ENCODE results near the gene YEATS2.

DNA sequence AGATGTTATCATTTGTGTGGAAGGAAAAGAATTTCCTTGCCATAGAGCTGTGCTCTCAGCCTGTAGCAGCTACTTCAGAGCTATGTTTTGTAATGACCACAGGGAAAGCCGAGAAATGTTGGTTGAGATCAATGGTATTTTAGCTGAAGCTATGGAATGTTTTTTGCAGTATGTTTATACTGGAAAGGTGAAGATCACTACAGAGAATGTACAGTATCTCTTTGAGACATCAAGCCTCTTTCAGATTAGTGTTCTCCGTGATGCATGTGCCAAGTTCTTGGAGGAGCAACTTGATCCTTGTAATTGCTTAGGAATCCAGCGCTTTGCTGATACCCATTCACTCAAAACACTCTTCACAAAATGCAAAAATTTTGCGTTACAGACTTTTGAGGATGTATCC, 47.0 kb upstream of the YEATS2 start:
- TF ChIP-seq POLR2A (IDR thresholded peaks at IDR 0.05; ENCODE audit: low read length), result no peak
- TF ChIP-seq GATA1 (IDR thresholded peaks at IDR 0.05; ENCODE audit: low read depth, low read length), result no peak
